Suppressor macrophage treated with lipopolysaccharide for 1 hour (primary cell): ENCODE data around the gene CDH23.
"Not testable (repeated sequence)": the region's sequence is repeated elsewhere in the genome, so short reads cannot be mapped to it uniquely, and the experiment has no call there.

Source experiments
- DNase-seq, 3 donors: peaks; one replicate each; pipeline ENCODE4 v3.0.0-alpha.2; 2020 to 2022

The CDH23 gene

DNA sequence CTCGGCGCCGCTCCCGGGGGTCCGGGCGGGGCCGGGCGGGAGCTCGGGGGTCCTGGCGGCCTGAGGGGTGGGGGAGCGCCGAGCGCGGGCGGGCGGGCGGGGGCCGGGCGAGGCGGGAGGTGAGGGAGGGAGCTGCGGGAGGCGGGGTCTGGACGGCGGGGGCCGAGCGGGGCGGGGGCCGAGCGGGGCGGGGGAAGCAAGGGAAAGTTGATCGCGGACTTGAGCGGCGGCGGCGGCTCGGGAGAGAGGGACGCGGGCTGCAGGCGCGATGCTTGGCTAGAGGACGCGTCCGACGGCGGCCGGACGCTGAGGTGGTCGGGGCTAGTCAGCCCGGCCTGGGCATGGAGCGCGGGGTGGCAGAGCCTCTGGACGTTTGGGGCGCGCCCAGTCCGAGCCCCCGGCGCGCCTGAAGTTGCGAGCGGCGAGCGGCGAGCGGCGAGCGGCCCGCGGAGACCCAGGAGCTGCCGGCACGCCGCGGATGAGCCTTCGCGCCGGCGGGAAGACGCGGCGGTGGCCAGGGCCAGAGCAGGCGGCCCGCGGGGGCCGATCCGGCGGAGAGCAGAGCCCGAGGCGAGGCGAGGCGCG, at the start of gene CDH23:
Gene CDH23 (plus strand): TSS at position 210 of the 585 bp plus-strand sequence. CDS start 42,912 bp downstream, outside the sequence.
- DNase-seq, result peak; percentile 26 to 71 (median 54)

DNA sequence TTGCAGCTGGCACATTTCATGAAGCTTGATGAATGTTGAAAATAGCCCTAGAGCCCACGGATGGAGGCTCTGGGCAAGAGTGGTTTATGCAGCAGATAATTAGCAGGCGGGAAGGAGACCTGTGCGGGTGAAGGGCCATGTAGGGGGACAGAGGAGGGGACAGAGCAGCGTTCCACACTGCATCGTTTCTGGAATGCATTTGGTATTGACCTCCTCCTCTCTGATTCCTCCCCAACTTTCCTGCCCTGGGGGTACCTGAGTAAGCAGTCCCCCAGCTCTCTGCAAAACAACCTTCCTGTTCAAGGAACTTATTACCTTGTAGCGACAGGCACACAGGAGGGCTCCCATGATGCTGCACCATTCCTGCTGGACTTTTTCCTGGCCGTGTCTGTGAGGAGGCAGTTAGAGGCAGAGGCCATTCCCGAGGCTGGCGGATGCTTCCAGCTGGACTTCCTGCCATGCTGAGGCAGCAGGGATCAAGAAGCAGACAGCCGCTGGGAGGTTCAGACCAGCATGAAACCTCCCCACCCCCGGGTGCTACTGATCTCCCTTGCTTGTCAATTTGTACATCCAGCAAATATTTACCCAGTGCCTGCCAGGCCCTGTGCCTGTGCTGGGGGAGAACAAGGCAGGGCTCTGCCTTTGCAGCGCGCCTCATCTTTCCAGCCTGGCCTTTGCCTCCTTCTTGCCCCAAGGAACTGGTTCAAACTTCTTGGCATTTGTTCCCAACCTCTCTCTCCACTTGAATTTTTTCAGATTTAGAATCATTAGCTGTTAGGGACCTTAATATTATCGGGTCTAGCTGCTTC, 48.9 kb upstream of the CDH23 start:
- DNase-seq, result no peak

GRCh38 chr10:71348850-71349249, 47.9 kb upstream of the CDH23 start:
- no peak for DNase-seq

- no peak for DNase-seq
These were observed 47.3 kb upstream of the CDH23 start for GRCh38 chr10:71349406-71349805.

GRCh38 chr10:71351087-71351486, 45.6 kb upstream of the CDH23 start:
- no peak for DNase-seq

DNA sequence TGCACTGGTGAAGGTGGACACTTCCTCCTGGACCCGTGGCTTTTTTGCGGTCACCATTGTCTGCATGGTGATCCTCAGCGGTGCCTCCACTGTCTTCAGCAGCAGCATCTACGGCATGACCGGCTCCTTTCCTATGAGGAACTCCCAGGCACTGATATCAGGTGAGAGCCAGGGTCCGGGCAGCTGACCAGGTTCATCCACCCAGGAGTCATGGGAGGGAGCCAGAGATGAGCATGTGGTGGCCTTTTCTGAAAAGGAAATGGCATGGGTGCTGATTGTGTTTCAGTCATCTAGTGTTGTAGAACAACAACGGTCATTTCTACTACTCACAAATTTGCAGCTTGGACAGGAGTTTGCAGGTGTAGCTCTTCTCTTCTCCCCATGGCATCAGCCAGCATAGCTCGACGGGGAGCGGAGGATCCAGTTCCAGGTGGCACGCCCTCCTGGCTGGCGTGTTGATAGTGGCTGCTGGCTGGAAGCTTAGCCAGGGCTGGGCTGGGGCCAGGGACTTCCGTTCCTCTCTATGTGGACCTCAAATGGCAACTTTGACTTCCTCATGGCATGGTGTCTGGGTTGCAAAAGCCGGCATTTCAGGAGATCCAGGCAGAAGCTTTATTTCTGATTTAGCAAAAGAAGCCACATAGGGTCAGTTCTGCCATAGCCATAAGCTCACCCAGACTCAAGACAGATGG, 44.9 kb upstream of the CDH23 start:
- peak in 1 of 3 donors; percentile 43 for DNase-seq

GRCh38 chr10:71353639-71354038, 43.1 kb upstream of the CDH23 start:
- no peak for DNase-seq

DNA sequence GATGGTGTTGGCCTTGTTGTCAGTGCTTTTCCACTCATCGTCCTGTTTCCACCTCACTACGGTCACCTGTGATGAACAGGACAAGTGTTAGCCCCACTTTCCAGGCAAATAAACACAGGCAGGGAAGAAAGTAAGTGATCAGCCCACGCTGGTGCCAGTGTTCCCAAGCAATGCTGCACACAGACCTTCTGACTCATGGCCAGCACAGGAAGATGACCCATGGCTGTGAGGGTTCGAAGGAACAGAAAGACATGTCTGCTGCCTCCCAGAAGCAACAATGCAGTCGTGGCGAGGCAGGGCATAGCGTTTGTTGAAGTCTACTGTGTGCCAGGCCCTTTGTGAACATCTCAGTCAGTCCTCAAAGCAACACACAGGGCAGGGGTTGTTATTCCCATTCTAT, 41.9 kb upstream of the CDH23 start:
- DNase-seq, result peak in 1 of 3 donors; percentile 37

- no peak for DNase-seq
These were observed 40.8 kb upstream of the CDH23 start for GRCh38 chr10:71355886-71356285.

DNA sequence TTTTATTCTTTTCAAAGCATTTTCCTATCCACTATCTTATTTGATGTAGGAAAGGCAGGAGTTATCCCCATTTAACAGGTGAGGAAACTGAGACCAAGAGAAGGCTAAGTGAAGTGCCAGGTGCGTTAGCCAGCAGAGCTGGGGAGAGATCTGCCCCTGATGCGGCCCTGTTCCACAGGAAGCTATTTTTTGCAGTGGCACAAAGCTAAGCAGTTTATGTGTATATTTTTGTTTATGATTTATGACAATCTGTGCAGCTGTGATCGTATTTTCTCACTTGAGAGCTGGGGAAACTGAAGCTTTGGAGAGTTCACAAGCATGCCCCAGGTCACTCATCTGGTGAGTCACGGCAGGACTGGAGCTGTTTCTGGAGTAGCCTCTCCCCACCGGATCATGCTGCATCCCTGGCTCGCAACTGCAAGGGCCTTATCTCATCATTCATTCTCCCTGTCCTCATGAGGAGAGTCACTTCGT, 38.9 kb upstream of the CDH23 start:
- peak; percentile 48 to 61 (median 55) for DNase-seq

- no peak for DNase-seq
These were observed 38.4 kb upstream of the CDH23 start for GRCh38 chr10:71358277-71358676.

DNA sequence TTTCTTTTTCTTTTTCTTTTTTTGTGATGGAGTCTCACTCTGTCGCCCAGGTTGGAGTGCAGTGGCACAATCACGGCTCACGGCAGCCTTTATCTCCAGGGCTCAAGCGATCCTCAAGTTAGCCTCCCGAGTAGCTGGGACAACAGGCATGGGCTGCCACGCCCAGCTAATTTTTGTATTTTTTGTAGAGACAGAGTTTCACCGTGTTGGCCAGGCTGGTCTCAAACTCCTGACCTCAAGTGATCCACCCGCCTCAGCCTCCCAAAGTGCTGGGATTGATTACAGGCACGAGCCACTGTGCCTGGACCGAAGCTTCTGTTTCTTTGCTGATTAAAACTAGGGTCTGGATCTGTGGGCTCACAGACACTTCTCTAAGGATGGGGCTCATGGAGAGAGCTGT, 37.8 kb upstream of the CDH23 start:
- not testable (repeated sequence) for DNase-seq

GRCh38 chr10:71359364-71360046, 37.2 kb upstream of the CDH23 start:
- DNase-seq, result peak; percentile 92 to 95 (median 94)

- no peak for DNase-seq
These were observed 36.0 kb upstream of the CDH23 start for GRCh38 chr10:71360735-71361134.

- DNase-seq, result no peak
These were observed 35.1 kb upstream of the CDH23 start for GRCh38 chr10:71361581-71361980.

DNA sequence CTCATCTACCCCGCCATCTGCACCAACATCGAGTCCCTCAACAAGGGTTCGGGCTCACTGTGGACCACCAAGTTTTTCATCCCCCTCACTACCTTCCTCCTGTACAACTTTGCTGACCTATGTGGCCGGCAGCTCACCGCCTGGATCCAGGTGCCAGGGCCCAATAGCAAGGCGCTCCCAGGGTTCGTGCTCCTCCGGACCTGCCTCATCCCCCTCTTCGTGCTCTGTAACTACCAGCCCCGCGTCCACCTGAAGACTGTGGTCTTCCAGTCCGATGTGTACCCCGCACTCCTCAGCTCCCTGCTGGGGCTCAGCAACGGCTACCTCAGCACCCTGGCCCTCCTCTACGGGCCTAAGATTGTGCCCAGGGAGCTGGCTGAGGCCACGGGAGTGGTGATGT, 34.6 kb upstream of the CDH23 start:
- no peak for DNase-seq

GRCh38 chr10:71363936-71364335, 32.8 kb upstream of the CDH23 start:
- no peak for DNase-seq

DNA sequence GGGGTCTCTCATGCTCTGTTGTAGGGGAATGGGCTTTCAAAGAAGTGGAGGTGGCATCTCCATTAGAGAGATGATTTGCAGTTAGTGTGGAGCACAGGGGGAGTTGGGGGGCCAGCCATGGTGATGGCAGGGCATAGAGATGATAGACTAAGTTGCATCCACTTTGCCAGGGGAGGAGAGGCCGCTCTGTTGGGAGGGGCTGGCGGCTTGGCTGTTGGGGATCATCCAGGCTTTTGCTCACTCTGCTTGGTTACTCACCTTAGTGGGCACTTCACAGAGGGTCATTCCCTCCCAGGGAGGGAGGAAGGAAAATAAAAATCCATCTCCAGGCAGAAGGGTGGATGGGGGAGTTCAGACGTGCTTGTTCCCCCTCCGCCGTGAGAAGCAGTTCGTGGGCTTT, 31.4 kb upstream of the CDH23 start:
- no peak for DNase-seq

GRCh38 chr10:71366690-71367089, 30.0 kb upstream of the CDH23 start:
- DNase-seq, result peak; percentile 86 to 91 (median 87)

- DNase-seq, result peak; percentile 82 to 90 (median 88)
These were observed 29.4 kb upstream of the CDH23 start for GRCh38 chr10:71367271-71367670.

- no peak for DNase-seq
These were observed 28.5 kb upstream of the CDH23 start for GRCh38 chr10:71368176-71368575.

DNA sequence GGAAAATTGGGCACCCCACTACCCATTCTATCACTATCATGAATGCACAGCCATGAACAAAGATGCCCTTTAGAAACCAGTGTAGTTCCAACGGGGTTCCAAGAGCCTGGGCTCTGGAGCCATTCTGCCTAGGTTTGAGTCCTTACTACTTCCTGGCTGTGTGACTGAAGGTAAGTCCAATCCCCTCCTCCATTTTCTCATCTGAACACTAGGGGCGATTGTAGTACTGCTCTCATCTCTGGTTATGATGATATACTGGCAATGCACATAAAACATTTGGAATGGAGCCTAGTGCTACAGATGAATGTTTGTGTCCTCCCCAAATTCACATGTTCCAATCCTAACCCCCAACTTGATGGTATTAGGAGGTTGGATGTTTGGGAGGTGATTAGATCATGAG, 28.1 kb upstream of the CDH23 start:
- DNase-seq, result no peak

DNA sequence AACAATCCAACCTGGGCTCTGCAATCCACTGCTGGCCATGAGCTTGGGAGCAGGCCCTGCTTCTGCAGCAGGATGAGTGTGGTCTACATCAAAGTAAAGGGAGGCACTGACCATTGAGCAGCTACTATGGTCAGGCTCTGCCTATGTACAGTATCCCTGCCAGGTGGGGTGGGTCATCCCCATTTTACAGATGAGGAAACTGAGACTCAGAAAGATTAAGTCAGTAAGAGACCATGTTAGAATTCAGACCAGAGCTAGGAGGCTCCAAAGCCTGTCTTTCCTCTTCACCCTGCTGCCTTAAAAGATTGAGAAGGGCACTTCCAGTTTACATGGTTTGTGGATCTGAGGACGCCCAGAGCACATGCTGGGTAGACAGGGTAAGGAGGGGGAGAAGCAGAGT, 27.1 kb upstream of the CDH23 start:
- no peak for DNase-seq
